Urothelium cell line (cell line): ENCODE measurements around the gene PRDM11.

Source experiments
- DNase-seq: peaks from one replicate; pipeline ENCODE4 v3.0.0; 2011; ENCODE audit warnings: low spot score, mixed read lengths
- FAIRE-seq: peaks from 2 replicates; lab custom pipeline; 2011; peaks lifted over from hg19 to GRCh38; lab: Jason Lieb, UNC

PRDM11 gene

GRCh38 chr11:45141171-45141570, 5.3 kb upstream of the PRDM11 start:
- DNase-seq (no peak), FAIRE-seq (no peak)

- no peak for DNase-seq
- FAIRE-seq, result no peak
Measured at GRCh38 chr11:45141631-45142030, 4.8 kb upstream of the PRDM11 start.

DNA sequence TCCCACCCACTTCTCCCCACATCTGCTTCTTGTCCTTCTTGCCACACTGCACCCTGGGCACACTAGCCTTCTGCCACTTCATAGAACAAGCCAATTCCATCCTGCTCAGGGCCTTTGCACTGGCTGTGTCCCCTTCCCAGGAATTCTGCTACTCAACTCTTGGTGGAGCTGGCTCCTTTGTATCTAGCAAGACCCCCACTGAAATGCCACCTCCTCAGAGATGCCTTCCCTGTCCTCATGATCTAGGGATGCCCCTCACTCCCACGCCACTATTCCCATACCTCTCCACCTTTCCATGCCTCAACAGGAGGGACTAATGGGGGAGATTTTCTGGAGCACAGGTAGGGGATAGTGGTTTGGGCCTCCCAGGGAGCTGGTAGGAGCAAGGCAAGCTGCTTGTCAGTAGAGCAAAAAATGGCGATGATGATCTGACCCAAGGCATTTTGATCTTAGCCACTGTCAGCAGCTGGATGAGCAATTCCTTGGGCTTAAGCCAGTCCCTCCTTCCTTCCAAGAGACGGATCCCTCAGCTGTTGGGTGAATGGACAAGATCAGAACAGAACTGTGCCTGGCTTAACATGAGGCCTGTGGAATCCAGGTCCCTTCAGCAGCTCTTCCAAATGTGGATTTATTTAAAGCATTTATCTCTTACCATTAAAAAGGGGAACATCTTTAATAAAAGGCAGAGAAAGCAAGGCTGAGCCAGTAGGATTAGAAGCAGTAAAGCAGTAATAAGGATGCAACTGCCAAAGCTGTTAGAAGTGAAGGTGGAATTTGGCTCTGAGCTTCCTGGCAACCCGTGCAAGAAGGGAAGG, 4.0 kb upstream of the PRDM11 start:
- FAIRE-seq (no peak), DNase-seq (no peak)

GRCh38 chr11:45143494-45143893, 2.9 kb upstream of the PRDM11 start:
- FAIRE-seq, result no peak
- DNase-seq, result no peak

GRCh38 chr11:45144126-45145082, 2.0 kb upstream of the PRDM11 start:
- DNase-seq, result no peak
- no peak for FAIRE-seq

DNA sequence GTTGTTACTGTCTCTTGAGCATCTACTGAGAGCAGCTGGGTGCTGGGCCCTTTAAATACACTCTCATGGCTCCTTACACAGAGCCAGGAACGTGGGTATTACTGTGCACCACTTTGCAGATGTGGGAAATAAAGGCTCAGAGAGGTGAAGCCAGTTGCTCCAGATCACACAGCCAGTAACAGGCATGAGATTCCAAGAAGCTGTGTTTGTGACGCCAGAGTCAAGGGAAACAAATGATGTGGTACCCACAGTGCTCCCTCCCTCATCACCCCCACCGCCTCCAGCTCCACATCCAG, 1.4 kb upstream of the PRDM11 start:
- no peak for FAIRE-seq

GRCh38 chr11:45145379-45146071, 914 bp upstream of the PRDM11 start:
- DNase-seq (no peak), FAIRE-seq (no peak)

More for the DNA sequence above, 1.4 kb upstream of the PRDM11 start:
- DNase-seq, result no peak

DNA sequence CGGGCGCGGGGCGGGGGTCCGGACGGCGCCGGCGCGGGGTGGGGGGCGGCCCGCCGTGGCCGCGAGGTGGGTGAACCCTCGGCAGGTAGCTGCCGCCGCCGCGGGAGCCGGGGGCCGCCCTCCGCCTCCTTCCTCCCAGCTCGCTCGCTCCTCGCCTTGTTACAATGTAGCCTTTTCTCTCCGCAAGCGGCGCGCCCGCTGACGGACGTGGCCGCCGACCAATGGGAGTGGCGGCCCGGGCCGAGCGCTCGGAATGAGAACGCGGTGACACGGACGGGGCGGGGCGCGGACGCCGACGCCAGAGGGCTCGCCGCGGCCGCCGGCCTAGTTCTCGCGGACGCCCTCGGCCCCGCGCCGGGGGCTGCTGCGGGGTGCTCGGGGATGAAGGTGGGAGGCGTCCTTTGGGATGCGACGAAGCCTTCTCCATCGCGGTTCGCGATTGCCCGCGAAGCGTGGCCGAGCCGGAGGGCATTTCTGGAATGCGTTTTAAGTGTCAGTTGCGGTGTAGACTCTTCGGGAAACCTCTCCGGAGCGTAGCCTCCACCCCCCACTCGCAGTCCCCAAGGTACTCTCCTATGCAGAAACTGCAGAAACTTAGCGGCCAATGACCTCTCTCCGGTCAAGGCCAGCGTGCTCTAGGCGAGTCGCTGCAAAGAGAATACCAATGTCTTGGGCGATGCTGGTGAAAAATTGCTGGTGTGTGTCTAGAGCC, 734 bp downstream of the PRDM11 start:
- DNase-seq (peak; percentile 98), FAIRE-seq (peak; percentile 37)

DNA sequence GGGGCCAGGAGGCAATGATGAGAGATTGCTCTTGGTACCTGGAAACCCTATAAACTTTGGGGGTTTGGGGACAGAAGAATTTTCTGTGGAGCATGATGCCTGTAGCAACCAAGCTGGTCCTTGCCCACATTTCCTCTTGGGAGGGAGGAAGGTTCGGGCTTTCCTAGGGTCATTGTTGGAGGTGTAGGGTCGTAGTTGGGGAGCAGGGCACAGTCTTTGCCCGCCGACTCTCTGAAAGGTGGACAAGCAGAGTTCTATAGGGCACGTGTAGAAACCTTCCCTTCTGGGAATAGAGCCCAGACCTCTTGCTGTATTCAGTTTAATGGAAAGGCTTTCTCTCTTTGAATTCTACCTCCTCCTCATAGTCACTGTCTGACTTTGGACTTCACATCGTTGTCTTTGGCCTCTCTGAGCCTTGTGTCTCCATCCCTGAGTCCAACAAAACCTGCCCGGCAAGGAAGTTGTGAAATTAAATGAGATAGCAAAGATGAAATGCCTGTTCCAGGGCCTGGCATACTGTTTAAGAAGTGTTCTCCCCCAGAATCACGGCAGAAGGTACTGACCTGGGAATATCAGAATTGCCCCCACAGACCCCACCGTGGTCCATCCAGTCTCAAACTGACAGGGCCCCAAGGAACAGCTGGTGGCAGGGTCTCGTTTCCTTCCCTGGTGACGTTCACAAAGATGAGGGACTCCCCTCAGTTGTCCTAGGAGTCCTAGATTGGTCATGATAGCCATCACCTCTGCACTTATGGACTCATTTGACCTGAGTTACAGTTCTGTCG, 1.6 kb downstream of the PRDM11 start:
- DNase-seq, result no peak
- FAIRE-seq, result no peak

DNA sequence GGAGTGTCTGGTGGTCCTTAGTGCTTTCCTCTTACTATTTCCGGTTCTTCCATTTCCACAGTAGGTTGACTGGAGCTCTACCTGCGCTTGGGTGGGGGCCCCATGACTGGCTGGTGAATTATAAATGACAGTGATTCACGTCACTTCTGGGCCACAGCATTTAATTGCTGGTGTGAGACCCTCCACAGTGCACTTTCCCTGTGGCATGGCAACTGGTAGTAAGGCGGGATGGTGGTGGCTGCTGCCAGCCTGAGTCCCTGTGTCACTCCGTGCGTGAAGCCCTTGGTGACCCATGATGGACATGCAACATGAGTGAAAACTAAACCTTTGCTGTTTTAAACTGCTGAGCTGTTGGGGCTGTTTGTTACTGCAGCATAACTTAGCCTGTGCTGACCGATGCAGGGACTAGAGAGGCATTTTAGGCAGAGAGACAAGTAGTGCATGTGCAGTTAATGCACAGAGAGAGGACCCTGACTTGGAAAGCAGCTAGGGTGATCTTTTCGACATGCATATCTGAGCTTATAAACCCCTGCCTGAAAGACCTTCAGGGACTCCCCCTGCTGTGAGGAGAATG, 3.1 kb downstream of the PRDM11 start:
- no peak for FAIRE-seq

DNA sequence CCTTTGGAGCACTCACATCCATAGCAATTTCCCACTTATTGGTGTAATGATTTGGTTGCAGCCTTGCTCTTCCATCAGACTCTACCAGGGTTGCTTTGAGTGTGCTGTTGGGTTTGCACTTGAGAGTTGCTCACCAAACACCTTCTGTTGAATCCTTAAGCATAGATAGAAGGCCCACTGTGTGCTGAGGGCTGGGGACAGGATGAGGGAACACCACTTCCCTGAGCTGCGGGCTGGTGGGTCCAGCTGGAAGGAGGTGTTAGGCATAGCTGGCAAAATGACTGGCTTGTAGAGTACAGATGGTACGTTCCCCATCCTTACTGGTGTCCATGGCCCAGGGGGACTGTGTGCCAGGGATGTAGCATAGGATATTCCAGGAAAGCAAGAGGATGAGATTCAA, 3.9 kb downstream of the PRDM11 start:
- DNase-seq (no peak), FAIRE-seq (no peak)

More for the DNA sequence above, 3.1 kb downstream of the PRDM11 start:
- no peak for DNase-seq

GRCh38 chr11:45150943-45151342, 4.5 kb downstream of the PRDM11 start:
- no peak for FAIRE-seq
- DNase-seq, result no peak

GRCh38 chr11:45151362-45151982, 5.0 kb downstream of the PRDM11 start:
- FAIRE-seq, result no peak
- no peak for DNase-seq

- DNase-seq, result no peak
- FAIRE-seq, result no peak
Measured at GRCh38 chr11:45152740-45153595, 6.5 kb downstream of the PRDM11 start.

GRCh38 chr11:45154276-45154675, 7.8 kb downstream of the PRDM11 start:
- no peak for FAIRE-seq
- no peak for DNase-seq

GRCh38 chr11:45155058-45155551, 8.7 kb downstream of the PRDM11 start:
- DNase-seq (no peak), FAIRE-seq (no peak)

DNA sequence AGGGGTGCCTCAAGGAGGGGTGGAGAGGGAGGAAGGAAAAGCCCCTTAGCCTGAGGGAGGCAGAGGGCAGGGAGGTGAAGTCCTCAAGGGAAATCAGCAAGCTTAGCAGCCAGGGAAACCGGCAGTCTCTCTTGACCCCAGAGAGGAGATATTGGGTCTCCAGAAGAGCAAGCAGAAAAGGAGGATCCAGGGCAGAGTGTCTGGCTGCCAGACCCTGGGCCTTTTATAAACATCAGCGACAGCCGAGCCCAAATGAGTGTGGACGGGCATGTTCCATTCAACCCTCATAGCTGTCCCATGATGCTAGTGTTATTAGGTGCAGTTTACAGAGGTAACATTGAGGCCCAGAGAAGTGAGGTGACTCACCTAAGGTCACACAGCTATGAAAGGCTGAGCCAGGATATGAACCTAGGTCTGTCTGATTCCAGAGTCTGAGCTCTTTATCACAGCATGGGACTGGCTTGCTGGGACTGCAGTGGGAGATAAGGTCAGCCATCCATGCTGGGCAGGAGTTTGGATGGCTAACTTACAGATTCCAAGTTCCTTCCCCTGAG, 9.3 kb downstream of the PRDM11 start:
- FAIRE-seq, result no peak
- DNase-seq, result no peak

GRCh38 chr11:45156201-45156600, 9.8 kb downstream of the PRDM11 start:
- no peak for FAIRE-seq

More at GRCh38 chr11:45156201-45156600, 9.8 kb downstream of the PRDM11 start:
- DNase-seq, result no peak
